Neural crest cell (in vitro differentiated cells): ENCODE measurements around the gene ZNF66. TPM values are rescaled to one million over a fixed set of nuclear protein-coding genes. Genes with fewer than 3 reads are reported as not detected.
"Not testable (repeated sequence)": the region's sequence is repeated elsewhere in the genome, so short reads cannot be mapped to it uniquely, and the experiment has no call there.

Source experiments
- DNase-seq: peaks from one replicate; pipeline ENCODE4 v3.0.0; 2021; ENCODE audit warnings: low read depth, mixed read lengths, low spot score
- H3K27ac Mint-ChIP-seq: one replicate; pipeline ENCODE4 v1.8.0; 2021; ENCODE audit warnings: mild to moderate bottlenecking, mixed read lengths; ENCODE audit not compliant: unreplicated experiment
- H3K27me3 Mint-ChIP-seq: 2 replicates; pipeline ENCODE4 v1.8.0; 2021; ENCODE audit warnings: low read depth, mild to moderate bottlenecking, mixed read lengths
- H3K36me3 Mint-ChIP-seq: 2 replicates; pipeline ENCODE4 v1.8.0; 2021; ENCODE audit warnings: low read depth, mild to moderate bottlenecking, mixed read lengths
- H3K4me1 Mint-ChIP-seq: 2 replicates; pipeline ENCODE4 v1.8.0; 2021; ENCODE audit warnings: mixed read lengths
- H3K4me3 Mint-ChIP-seq: one replicate; pipeline ENCODE4 v1.8.0; 2021; ENCODE audit warnings: mild to moderate bottlenecking, mixed read lengths
- H3K9me3 Mint-ChIP-seq: 2 replicates; pipeline ENCODE4 v1.8.0; 2021; ENCODE audit warnings: mixed read lengths
- long read RNA-seq: library from polyadenylated mRNA; unstranded; transcript quantifications from one replicate; pipeline ENCODE4 v2.0.0, GENCODE V29; 2020
- total RNA-seq: library from RNA; stranded (reverse); gene quantifications from 2 replicates; pipeline ENCODE4 v1.2.1, GENCODE V29; 2021
- TF ChIP-seq, protein P1 (sequence below): fragments of 200-600 bp; sonication (generic); conservative IDR thresholded peaks from 2 replicates; pipeline ENCODE4 v1.5.0; 2021; ENCODE audit warnings: antibody characterized with exemption, mild to moderate bottlenecking

Gene ZNF66
- 16.4 and 19.0 TPM in 2 replicates for total RNA-seq
- long read RNA-seq, transcript ZNF66-203 (4 exons, 757 nt): minor isoform, 6 of 32 reads
- long read RNA-seq, transcript ZNF66-201 (4 exons, 1,745 nt): major isoform, 14 of 32 reads
- long read RNA-seq, partial matches to known transcripts: 0 of 32 reads
- long read RNA-seq, other reads (novel, unspliced or antisense): 11 of 32 reads

GRCh38 chr19:20776083-20777076 lies at the start of gene ZNF66:
ZNF66 (plus strand) TSS chr19:20776304; CDS start chr19:20776448, 144 bp downstream.
- peak within 1 kb of the TSS; percentile 100 for H3K27ac Mint-ChIP-seq
- peaks cover 2% of the 10 kb centered on the region for H3K9me3 Mint-ChIP-seq
- peak; percentile 92 for DNase-seq
- TF ChIP-seq, protein P1, sequence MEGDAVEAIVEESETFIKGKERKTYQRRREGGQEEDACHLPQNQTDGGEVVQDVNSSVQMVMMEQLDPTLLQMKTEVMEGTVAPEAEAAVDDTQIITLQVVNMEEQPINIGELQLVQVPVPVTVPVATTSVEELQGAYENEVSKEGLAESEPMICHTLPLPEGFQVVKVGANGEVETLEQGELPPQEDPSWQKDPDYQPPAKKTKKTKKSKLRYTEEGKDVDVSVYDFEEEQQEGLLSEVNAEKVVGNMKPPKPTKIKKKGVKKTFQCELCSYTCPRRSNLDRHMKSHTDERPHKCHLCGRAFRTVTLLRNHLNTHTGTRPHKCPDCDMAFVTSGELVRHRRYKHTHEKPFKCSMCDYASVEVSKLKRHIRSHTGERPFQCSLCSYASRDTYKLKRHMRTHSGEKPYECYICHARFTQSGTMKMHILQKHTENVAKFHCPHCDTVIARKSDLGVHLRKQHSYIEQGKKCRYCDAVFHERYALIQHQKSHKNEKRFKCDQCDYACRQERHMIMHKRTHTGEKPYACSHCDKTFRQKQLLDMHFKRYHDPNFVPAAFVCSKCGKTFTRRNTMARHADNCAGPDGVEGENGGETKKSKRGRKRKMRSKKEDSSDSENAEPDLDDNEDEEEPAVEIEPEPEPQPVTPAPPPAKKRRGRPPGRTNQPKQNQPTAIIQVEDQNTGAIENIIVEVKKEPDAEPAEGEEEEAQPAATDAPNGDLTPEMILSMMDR: no peak
- H3K4me1 Mint-ChIP-seq: peaks cover 15% of the 10 kb centered on the region
- H3K4me3 Mint-ChIP-seq: peak within 1 kb of the TSS; percentile 100
- no peaks in the 10 kb centered on the region for H3K27me3 Mint-ChIP-seq
- peaks cover 35% of the 10 kb centered on the region for H3K36me3 Mint-ChIP-seq

GRCh38 chr19:20750169-20750568 lies 25.9 kb upstream of the ZNF66 start:
- not testable (repeated sequence) for H3K36me3 Mint-ChIP-seq, H3K27me3 Mint-ChIP-seq, H3K4me3 Mint-ChIP-seq, H3K27ac Mint-ChIP-seq, DNase-seq, H3K4me1 Mint-ChIP-seq
- H3K9me3 Mint-ChIP-seq: peaks cover 12% of the 10 kb centered on the region

DNA sequence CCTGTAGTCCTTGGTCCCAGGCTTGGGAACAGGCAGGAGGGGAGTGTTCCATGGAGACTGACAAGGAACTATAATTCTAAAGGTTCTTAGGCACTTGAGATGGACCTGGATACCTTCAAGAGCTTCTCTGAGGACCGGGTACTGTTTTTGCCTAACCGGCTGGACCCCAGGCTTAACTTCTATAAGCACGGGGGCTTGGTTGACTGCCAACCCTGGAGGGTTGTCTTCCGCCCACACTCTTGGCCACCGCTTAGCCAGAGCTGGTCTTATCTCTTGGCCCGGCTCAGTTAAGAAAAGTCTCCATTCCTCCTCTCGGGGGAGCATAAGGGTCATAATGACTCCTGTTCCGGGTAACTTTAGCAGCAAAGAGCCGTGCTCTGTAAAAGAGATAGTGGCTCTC lies 23.8 kb upstream of the ZNF66 start:
- H3K9me3 Mint-ChIP-seq, H3K4me1 Mint-ChIP-seq, H3K4me3 Mint-ChIP-seq, H3K27me3 Mint-ChIP-seq, H3K36me3 Mint-ChIP-seq, DNase-seq, H3K27ac Mint-ChIP-seq: not testable (repeated sequence)

- not testable (repeated sequence) for H3K4me3 Mint-ChIP-seq, H3K27ac Mint-ChIP-seq, DNase-seq, H3K27me3 Mint-ChIP-seq, H3K4me1 Mint-ChIP-seq, H3K36me3 Mint-ChIP-seq
- H3K9me3 Mint-ChIP-seq: peaks cover 26% of the 10 kb centered on the region
These were observed 6.8 kb upstream of the ZNF66 start for GRCh38 chr19:20769225-20769736.

DNA sequence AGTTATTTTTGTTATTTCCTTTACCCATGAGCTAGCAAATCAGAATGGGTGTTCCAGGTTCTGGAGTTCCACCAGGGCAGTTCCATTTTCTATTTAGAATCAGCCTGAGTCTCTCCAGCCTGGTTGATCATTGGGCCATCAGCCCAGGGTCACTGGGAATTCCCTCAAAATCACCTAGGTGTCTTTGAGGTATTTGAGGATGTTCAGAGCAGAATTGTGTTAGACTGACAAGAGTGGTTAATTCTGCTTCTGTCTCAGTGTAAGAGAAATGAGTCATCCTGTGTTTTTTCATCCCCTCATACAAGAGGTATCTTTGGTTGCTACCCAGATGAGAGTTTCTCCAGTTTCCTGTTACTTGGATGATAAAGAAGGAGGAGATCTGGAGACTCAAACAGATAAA lies 11.7 kb downstream of the ZNF66 start:
- H3K4me3 Mint-ChIP-seq: no peak overlapping the region
- H3K27me3 Mint-ChIP-seq: no peaks in the 10 kb centered on the region
- peaks cover 74% of the 10 kb centered on the region for H3K36me3 Mint-ChIP-seq
- H3K27ac Mint-ChIP-seq: no peak overlapping the region
- no peak for DNase-seq
- peaks cover 32% of the 10 kb centered on the region for H3K9me3 Mint-ChIP-seq
- no peaks in the 10 kb centered on the region for H3K4me1 Mint-ChIP-seq
- TF ChIP-seq, protein P1: no peak

- Mint-ChIP-seq H3K4me3 (no peak overlapping the region), H3K36me3 (peaks cover 72% of the 10 kb centered on the region), H3K4me1 (no peaks in the 10 kb centered on the region), H3K27ac (no peak overlapping the region), H3K27me3 (no peaks in the 10 kb centered on the region), H3K9me3 (peaks cover 17% of the 10 kb centered on the region)
- DNase-seq: no peak
- TF ChIP-seq, protein P1: no peak
These were observed 15.7 kb downstream of the ZNF66 start for GRCh38 chr19:20791806-20792205.

- not testable (repeated sequence) for H3K27ac Mint-ChIP-seq, DNase-seq, H3K4me1 Mint-ChIP-seq, H3K27me3 Mint-ChIP-seq
- peaks cover 59% of the 10 kb centered on the region for H3K36me3 Mint-ChIP-seq
- peak overlapping the region; percentile 13 for H3K4me3 Mint-ChIP-seq
- H3K9me3 Mint-ChIP-seq: peaks cover 16% of the 10 kb centered on the region
These were observed 30.5 kb downstream of the ZNF66 start for GRCh38 chr19:20806311-20807262.
